Measurements from ENCODE around the gene SHC1.

Gene SHC1

GRCh38 chr1:154974808-154975408 lies 4.4 kb upstream of the SHC1 start:
- TF ChIP-seq, protein P1, sequence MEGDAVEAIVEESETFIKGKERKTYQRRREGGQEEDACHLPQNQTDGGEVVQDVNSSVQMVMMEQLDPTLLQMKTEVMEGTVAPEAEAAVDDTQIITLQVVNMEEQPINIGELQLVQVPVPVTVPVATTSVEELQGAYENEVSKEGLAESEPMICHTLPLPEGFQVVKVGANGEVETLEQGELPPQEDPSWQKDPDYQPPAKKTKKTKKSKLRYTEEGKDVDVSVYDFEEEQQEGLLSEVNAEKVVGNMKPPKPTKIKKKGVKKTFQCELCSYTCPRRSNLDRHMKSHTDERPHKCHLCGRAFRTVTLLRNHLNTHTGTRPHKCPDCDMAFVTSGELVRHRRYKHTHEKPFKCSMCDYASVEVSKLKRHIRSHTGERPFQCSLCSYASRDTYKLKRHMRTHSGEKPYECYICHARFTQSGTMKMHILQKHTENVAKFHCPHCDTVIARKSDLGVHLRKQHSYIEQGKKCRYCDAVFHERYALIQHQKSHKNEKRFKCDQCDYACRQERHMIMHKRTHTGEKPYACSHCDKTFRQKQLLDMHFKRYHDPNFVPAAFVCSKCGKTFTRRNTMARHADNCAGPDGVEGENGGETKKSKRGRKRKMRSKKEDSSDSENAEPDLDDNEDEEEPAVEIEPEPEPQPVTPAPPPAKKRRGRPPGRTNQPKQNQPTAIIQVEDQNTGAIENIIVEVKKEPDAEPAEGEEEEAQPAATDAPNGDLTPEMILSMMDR (IDR thresholded peaks at IDR 0.05): no peak

GRCh38 chr1:154974102-154974807 lies 3.7 kb upstream of the SHC1 start, which contains the start of gene CKS1B:
CKS1B (plus strand) TSS chr1:154974681; CDS start chr1:154974746, 65 bp downstream.
- TF ChIP-seq, protein P1 (IDR thresholded peaks at IDR 0.05): no peak

DNA sequence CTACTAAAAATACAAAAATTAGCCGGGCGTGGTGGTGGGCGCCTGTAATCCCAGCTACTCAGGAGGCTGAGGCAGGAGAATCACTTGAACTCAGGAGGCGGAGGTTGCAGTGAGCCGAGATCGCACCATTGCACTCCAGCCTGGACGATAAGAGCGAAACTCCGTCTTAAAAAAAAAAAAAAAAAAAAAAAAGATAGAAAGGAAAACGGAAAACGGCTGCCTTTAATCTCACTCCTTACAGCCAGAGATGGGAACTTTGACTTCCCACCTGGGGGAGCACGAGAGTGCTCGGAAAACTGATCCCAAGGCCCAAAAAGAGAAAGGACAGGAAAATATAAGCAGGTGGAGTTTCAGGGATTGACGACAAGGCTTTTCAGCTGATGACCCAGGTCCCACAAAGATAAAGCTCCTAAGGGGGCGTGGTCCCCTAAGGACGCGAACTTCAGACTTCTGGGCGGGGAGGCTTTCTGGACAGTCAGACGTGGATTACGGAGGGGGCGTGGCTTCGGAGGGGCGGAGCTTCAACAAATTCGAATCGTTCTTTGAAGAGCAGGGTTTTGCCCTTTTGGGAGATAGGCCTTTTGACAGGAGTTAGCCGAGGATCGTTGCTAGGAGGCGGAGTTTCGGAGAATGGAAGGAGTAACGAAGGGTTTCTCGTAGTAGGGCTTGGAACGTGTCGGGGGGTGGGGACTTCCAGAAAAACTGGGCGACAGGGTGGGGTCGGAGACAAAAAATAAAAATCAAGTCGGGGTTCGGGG lies 3.0 kb upstream of the SHC1 start:
- TF ChIP-seq, protein P1 (IDR thresholded peaks at IDR 0.05): no peak; the same call in 1 of the 2 replicates

DNA sequence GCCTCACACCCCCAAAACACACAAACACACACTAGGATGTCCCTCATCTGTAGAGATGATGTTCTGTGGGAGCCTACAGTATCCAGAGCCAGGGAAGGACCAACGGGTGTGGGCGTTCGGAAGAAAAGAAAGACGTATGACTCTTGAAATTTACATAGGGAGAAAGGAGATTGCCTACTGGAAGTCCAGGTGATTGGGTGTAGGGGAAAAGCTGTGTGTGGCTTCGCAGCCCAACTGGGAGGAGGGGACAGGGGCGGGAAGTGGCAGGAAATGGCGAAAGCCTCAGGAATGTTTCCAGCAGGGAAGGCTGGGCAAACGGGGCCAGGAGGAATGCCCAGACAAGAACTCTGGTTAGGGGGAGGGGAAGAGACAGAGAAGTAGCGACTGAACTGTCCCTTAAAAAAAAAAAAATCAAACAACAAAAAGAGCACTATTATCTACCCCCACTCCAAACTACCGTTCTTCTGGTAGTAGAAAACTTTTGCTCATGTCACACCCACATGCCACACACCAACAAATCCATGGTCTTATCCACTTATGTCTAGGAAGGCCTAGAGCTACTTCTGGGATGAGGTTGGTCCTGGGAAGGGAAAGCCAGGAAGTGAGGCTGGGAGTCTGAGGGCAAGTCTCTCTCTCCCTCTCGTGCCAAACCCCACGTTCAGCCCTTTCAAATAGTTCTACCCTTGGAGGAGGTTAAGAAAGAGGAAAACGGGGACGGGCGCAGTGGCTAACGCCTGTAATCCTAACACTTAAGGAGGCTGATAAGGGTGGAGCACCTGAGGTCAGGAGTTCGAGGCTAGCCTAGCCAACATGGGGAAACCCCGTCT lies 2.2 kb upstream of the SHC1 start:
- TF ChIP-seq, protein P1 (IDR thresholded peaks at IDR 0.05): no peak

DNA sequence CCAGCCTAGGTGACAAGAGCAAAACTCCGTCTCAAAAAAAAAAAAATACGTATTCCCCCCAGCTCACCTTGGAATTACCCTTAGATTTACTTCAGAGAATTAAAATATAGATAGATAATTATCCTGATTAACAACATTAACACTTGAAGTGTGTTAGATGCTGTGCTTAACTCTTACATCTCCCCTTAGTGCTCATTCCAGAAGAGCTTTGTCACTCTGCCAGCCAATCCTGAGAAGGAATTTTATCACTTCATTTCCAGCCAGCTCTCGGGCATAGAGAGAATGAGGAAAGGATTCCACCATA lies 1.6 kb upstream of the SHC1 start:
- TF ChIP-seq, protein P1 (IDR thresholded peaks at IDR 0.05): no peak

- TF ChIP-seq, protein P1 (IDR thresholded peaks at IDR 0.05): no peak
Observed at GRCh38 chr1:154971341-154971998, 923 bp upstream of the SHC1 start.

All from LNCAP (cell line).